GM19193 (cell line): ENCODE measurements around the gene MROH9.

ENCODE experiments used
- POLR2A ChIP-seq: IDR thresholded peaks from 4 replicates; pipeline ENCODE4 v1.6.1; 2011; ENCODE audit not compliant: insufficient read depth, insufficient read length; ENCODE audit errors: extremely low read depth

The MROH9 gene

GRCh38 chr1:171038284-171038683 lies 103.0 kb downstream of the MROH9 start:
- no peak for TF ChIP-seq POLR2A

- TF ChIP-seq POLR2A: no peak
Observed at GRCh38 chr1:171048014-171048413, 112.7 kb downstream of the MROH9 start.

GRCh38 chr1:171052977-171053376 lies 117.6 kb downstream of the MROH9 start:
- no peak for TF ChIP-seq POLR2A

- no peak for TF ChIP-seq POLR2A
Observed at GRCh38 chr1:171055966-171056643, 120.8 kb downstream of the MROH9 start.

- TF ChIP-seq POLR2A: no peak
Observed at GRCh38 chr1:171061425-171062143, 126.2 kb downstream of the MROH9 start.

GRCh38 chr1:171062902-171063301 lies 127.6 kb downstream of the MROH9 start:
- TF ChIP-seq POLR2A: no peak

GRCh38 chr1:171075041-171075440 lies 139.7 kb downstream of the MROH9 start:
- no peak for TF ChIP-seq POLR2A

GRCh38 chr1:171081314-171081753 lies 146.0 kb downstream of the MROH9 start:
- TF ChIP-seq POLR2A: no peak

- TF ChIP-seq POLR2A: no peak
Observed at GRCh38 chr1:171081763-171082201, 146.4 kb downstream of the MROH9 start.

GRCh38 chr1:171082606-171083005 lies 147.3 kb downstream of the MROH9 start:
- no peak for TF ChIP-seq POLR2A

GRCh38 chr1:171083222-171083621 lies 147.9 kb downstream of the MROH9 start:
- no peak for TF ChIP-seq POLR2A

- TF ChIP-seq POLR2A: no peak
Observed at GRCh38 chr1:171084091-171084490, 148.8 kb downstream of the MROH9 start.

- no peak for TF ChIP-seq POLR2A
Observed at GRCh38 chr1:171084870-171085269, 149.5 kb downstream of the MROH9 start.

GRCh38 chr1:171087896-171088295 lies 152.6 kb downstream of the MROH9 start:
- TF ChIP-seq POLR2A: no peak

- TF ChIP-seq POLR2A: no peak
Observed at GRCh38 chr1:171090604-171091003, 155.3 kb downstream of the MROH9 start, which contains the start of gene FMO3. Gene FMO3, plus strand, starts transcription at chr1:171090905. Its CDS starts 1,754 bp downstream, at chr1:171092659.

- no peak for TF ChIP-seq POLR2A
Observed at GRCh38 chr1:171103862-171104261, 168.5 kb downstream of the MROH9 start.
